LHCN-M2 (cell line): ENCODE measurements around the gene ANKRD63. TPM values are rescaled to one million over a fixed set of nuclear protein-coding genes. Genes with fewer than 3 reads are reported as not detected.

Experiments used
- DNase-seq: peaks from one replicate; pipeline ENCODE4 v3.0.0-alpha.2; 2012; ENCODE audit warnings: low read depth
- total RNA-seq: library from RNA; depleted of rRNA; stranded (reverse); fragments of >200 nt; gene quantifications from 2 replicates; pipeline ENCODE4 v1.2.3, GENCODE V29; 2014

ANKRD63 gene
- total RNA-seq, 1 experiment from 2014 or later, result not detected

GRCh38 chr15:40295877-40296560 lies 13.2 kb upstream of the ANKRD63 start:
- DNase-seq, result no peak

- DNase-seq, result no peak
Measured at GRCh38 chr15:40295297-40295696, 12.4 kb upstream of the ANKRD63 start.

- DNase-seq, result no peak
Measured at GRCh38 chr15:40293905-40294895, 11.3 kb upstream of the ANKRD63 start.

GRCh38 chr15:40293006-40293405 lies 10.1 kb upstream of the ANKRD63 start:
- no peak for DNase-seq

- DNase-seq, result no peak
Measured at GRCh38 chr15:40292246-40292645, 9.4 kb upstream of the ANKRD63 start.

- peak; percentile 38 for DNase-seq
Measured at GRCh38 chr15:40290918-40291574, 8.2 kb upstream of the ANKRD63 start.

GRCh38 chr15:40290545-40290917 lies 7.7 kb upstream of the ANKRD63 start:
- DNase-seq, result no peak

- DNase-seq, result no peak
Measured at GRCh38 chr15:40289140-40289775, 6.4 kb upstream of the ANKRD63 start.

- no peak for DNase-seq
Measured at GRCh38 chr15:40287968-40288367, 5.1 kb upstream of the ANKRD63 start.

GRCh38 chr15:40287505-40287904 lies 4.6 kb upstream of the ANKRD63 start:
- DNase-seq, result no peak

- DNase-seq, result no peak
Measured at GRCh38 chr15:40286794-40287193, 3.9 kb upstream of the ANKRD63 start.

GRCh38 chr15:40286061-40286532 lies 3.2 kb upstream of the ANKRD63 start:
- no peak for DNase-seq

GRCh38 chr15:40285554-40286011 lies 2.7 kb upstream of the ANKRD63 start:
- no peak for DNase-seq

- no peak for DNase-seq
Measured at GRCh38 chr15:40285151-40285550, 2.3 kb upstream of the ANKRD63 start.

GRCh38 chr15:40283615-40284300 lies 894 bp upstream of the ANKRD63 start:
- no peak for DNase-seq

- no peak for DNase-seq
Measured at GRCh38 chr15:40282147-40282868, 556 bp downstream of the ANKRD63 start.

GRCh38 chr15:40281801-40282146 lies 1.1 kb downstream of the ANKRD63 start:
- DNase-seq, result no peak

- no peak for DNase-seq
Measured at GRCh38 chr15:40281057-40281800, 1.6 kb downstream of the ANKRD63 start.

GRCh38 chr15:40280260-40281056 lies 2.4 kb downstream of the ANKRD63 start:
- no peak for DNase-seq
